ENCODE results near the gene ACBD6. TPM values are rescaled to one million over a fixed set of nuclear protein-coding genes. Genes with fewer than 3 reads are reported as not detected.

Gene ACBD6
- total and polyA plus RNA-seq, 2 of the 4 experiments (the other 2 are of a cell fraction): 52.5 to 59.1 TPM

- no peak for TF ChIP-seq SMC3 (IDR thresholded peaks at IDR 0.05; ENCODE audit: low read depth, low read length)
Observed at GRCh38 chr1:180542113-180542837, 39.9 kb upstream of the ACBD6 start (continued).

- CTCF ChIA-PET: interaction anchor here (1.0 kb wide), 1 partner anchor 319 kb away, joined by 3 read pairs; no protein-coding TSS in a partner anchor
- no CpG with 5 or more reads among the region's 14 CpGs for WGBS, 2 experiments (ENCODE audit: extremely low coverage in 2 of 2, insufficient read length in 1 of 2)
- H2AFZ ChIP-seq (replicated peaks; ENCODE audit: low read length, poor library complexity): no peak overlapping the region
Observed at GRCh38 chr1:180540697-180541594, 38.6 kb upstream of the ACBD6 start.

More at GRCh38 chr1:180540697-180541594, 38.6 kb upstream of the ACBD6 start:
- in situ Hi-C loops (cut with MboI; ENCODE audit: low sequenced_read_pairs): no loop called here
- Histone ChIP-seq H2BK5ac (ENCODE audit: low read depth, low read length, poor library complexity, severe bottlenecking) (no peak overlapping the region), H3K14ac (replicated peaks; ENCODE audit: low read depth, low read length) (peak overlapping the region; percentile 39; the same call in 1 of the 2 replicates), H4K8ac (ENCODE audit: low read depth in 2 of 2, low read length in 2 of 2) (no peak overlapping the region), H3K18ac (ENCODE audit: low read depth, low read length) (no peak overlapping the region), H3K36me3 (ENCODE audit: control insufficient read depth, insufficient read depth, low read length) (no peaks in the 10 kb centered on the region), H2BK20ac (ENCODE audit: low read depth, low read length) (no peak overlapping the region), H4K91ac (ENCODE audit: insufficient read depth, low read depth, low read length) (no peak overlapping the region), H4K5ac (ENCODE audit: low read depth, low read length) (0 out of 2 replicates have a peak overlapping the region, but pooled peaks have one; percentile 22), H3K79me1 (ENCODE audit: low read depth in 1 of 2, low read length in 2 of 2) (no peaks in the 10 kb centered on the region), H3K27me3 (ENCODE audit: control insufficient read depth, insufficient read depth, low read length) (0 out of 2 replicates have a peak, but pooled peaks cover 2% of the 10 kb centered on the region), H3K9me1 (ENCODE audit: insufficient read depth, low read length) (peaks cover 6% of the 10 kb centered on the region; the same call in 1 of the 2 replicates), H3K23ac (ENCODE audit: low read depth, low read length) (0 out of 2 replicates have a peak overlapping the region, but pooled peaks have one; percentile 28), H2BK120ac (ENCODE audit: low read depth, low read length) (peak overlapping the region; percentile 10; the same call in 1 of the 2 replicates), H3K56ac (ENCODE audit: extremely low read depth, insufficient read depth, low read length) (no peak overlapping the region), H3K9me3 (ENCODE audit: control insufficient read depth, insufficient read depth, low read length) (no peaks in the 10 kb centered on the region), H4K20me1 (ENCODE audit: insufficient read depth, low read length) (no peaks in the 10 kb centered on the region), H3K4me2 (ENCODE audit: low read depth, low read length) (no peak overlapping the region), H3K4ac (ENCODE audit: low read depth, low read length) (peak overlapping the region; percentile 54), H2BK15ac (ENCODE audit: low read depth, low read length) (0 out of 3 replicates have a peak overlapping the region, but pooled peaks have one; percentile 28), H2AK5ac (ENCODE audit: low read depth, low read length) (0 out of 2 replicates have a peak overlapping the region, but pooled peaks have one; percentile 22), H3K4me1 (ENCODE audit: control insufficient read depth, insufficient read depth, low read length) (peaks cover 8% of the 10 kb centered on the region), H3K9ac (ENCODE audit: low read depth, low read length) (no peak overlapping the region), H3K27ac (ENCODE audit: insufficient read depth, low read length) (no peak overlapping the region), H3K4me3 (ENCODE audit: insufficient read depth, low read depth, low read length) (no peak overlapping the region), H2AK9ac (replicated peaks; ENCODE audit: low read depth, low read length, poor library complexity) (no peak overlapping the region)
- peak; percentile 31 for DNase-seq
- TF ChIP-seq NFE2L2 (IDR thresholded peaks at IDR 0.05; ENCODE audit: low read depth, low read length): no peak
- POLR2A ChIA-PET (ENCODE audit: unreplicated experiment): no interaction called here
- no TSS peak for BruUV-seq (replicated peaks)
- peak; percentile 15; the same call in 1 of the 2 replicates for ATAC-seq (ENCODE audit: low read depth)
- dilution Hi-C loops (cut with HindIII; ENCODE audit: low sequenced_read_pairs, unreplicated experiment): no loop called here
- intact Hi-C loops (cut with micrococcal nuclease): no loop called here
